Central memory CD4-positive, alpha-beta T cell (primary cell): ENCODE measurements around the gene NCKAP5L.
A peak's percentile ranks its signal among the peaks of the same experiment; 100 is the strongest.
"Not testable (repeated sequence)": the region's sequence is repeated elsewhere in the genome, so short reads cannot be mapped to it uniquely, and the experiment has no call there.

Experiments
- DNase-seq: peaks from one replicate; pipeline ENCODE4 v3.0.0; 2022

NCKAP5L gene

GRCh38 chr12:49863946-49864797 lies 36.0 kb upstream of the NCKAP5L start:
- DNase-seq = no peak

GRCh38 chr12:49860921-49861320 lies 32.7 kb upstream of the NCKAP5L start:
- DNase-seq = not testable (repeated sequence)

GRCh38 chr12:49855890-49856289 lies 27.7 kb upstream of the NCKAP5L start:
- DNase-seq = not testable (repeated sequence)

GRCh38 chr12:49854976-49855375 lies 26.8 kb upstream of the NCKAP5L start:
- DNase-seq = no peak

- no peak for DNase-seq
Measured at GRCh38 chr12:49853671-49854070, 25.5 kb upstream of the NCKAP5L start.

GRCh38 chr12:49847161-49847560 lies 18.9 kb upstream of the NCKAP5L start:
- no peak for DNase-seq

- DNase-seq = no peak
Measured at GRCh38 chr12:49846032-49846431, 17.8 kb upstream of the NCKAP5L start.

- DNase-seq = no peak
Measured at GRCh38 chr12:49843876-49844437, 15.7 kb upstream of the NCKAP5L start.

GRCh38 chr12:49843411-49843810 lies 15.2 kb upstream of the NCKAP5L start:
- DNase-seq = no peak

- DNase-seq = peak; percentile 92
Measured at GRCh38 chr12:49842519-49843352, 14.5 kb upstream of the NCKAP5L start, which contains the start of gene BCDIN3D. BCDIN3D (minus strand) TSS chr12:49843106; CDS start chr12:49843087, 19 bp downstream.

- peak; percentile 45 for DNase-seq
Measured at GRCh38 chr12:49838973-49839633, 10.9 kb upstream of the NCKAP5L start.

- DNase-seq = no peak
Measured at GRCh38 chr12:49832836-49833421, 4.7 kb upstream of the NCKAP5L start.

GRCh38 chr12:49831717-49832116 lies 3.5 kb upstream of the NCKAP5L start:
- DNase-seq = no peak

- peak; percentile 28 for DNase-seq
Measured at GRCh38 chr12:49827401-49828099, 663 bp downstream of the NCKAP5L start.

- no peak for DNase-seq
Measured at GRCh38 chr12:49827051-49827400, 1.2 kb downstream of the NCKAP5L start.

GRCh38 chr12:49825971-49826421 lies 2.2 kb downstream of the NCKAP5L start:
- DNase-seq = no peak

- DNase-seq = no peak
Measured at GRCh38 chr12:49825360-49825970, 2.7 kb downstream of the NCKAP5L start.

GRCh38 chr12:49824895-49825294 lies 3.3 kb downstream of the NCKAP5L start:
- DNase-seq = no peak

- no peak for DNase-seq
Measured at GRCh38 chr12:49824416-49824815, 3.8 kb downstream of the NCKAP5L start.

- no peak for DNase-seq
Measured at GRCh38 chr12:49823951-49824350, 4.3 kb downstream of the NCKAP5L start.

GRCh38 chr12:49823350-49823749 lies 4.9 kb downstream of the NCKAP5L start:
- DNase-seq = no peak
